SK-N-SH (cell line): Measurements from ENCODE around the gene MACROD2. TPM values are rescaled to one million over a fixed set of nuclear protein-coding genes. Genes with fewer than 3 reads are reported as not detected.

ENCODE experiments used
- CTCF ChIA-PET: fragments of 300-600, 350-600 bp; formaldehyde crosslinking; extraction: SDS; loops from one replicate; lab custom pipeline; 2021; lab: Yijun Ruan, JAX
- POLR2A ChIA-PET: fragments of 350-600 bp; sonication (Branson Sonifier 250); formaldehyde crosslinking; extraction: SDS; loops from one replicate; lab custom pipeline; 2020; ENCODE audit warnings: antibody characterized with exemption, inconsistent platforms; lab: Yijun Ruan, JAX
- DNase-seq: peaks from one replicate; pipeline ENCODE4 v3.0.0; 2012
- H2AFZ ChIP-seq: fragments of 200-600 bp; sonication (generic); 2 replicates; pipeline ENCODE4 v1.8.1; 2016; ENCODE audit warnings: antibody characterized with exemption, mild to moderate bottlenecking, low read depth
- H3F3A ChIP-seq: fragments of 200-600 bp; sonication (generic); replicated peaks from 2 replicates; pipeline ENCODE3; 2016; ENCODE audit warnings: antibody characterized with exemption, mild to moderate bottlenecking; ENCODE audit not compliant: insufficient read depth
- H3K27ac ChIP-seq, 2 experiments: fragments of 200-500 bp in 1 of 2; fragments of 200-600 bp in 1 of 2; sonication (Bioruptor generic) in 1 of 2; sonication (generic), shearing (Covaris generic) in 1 of 2; 2 replicates each; pipeline versions ENCODE4 v1.5.1 to v1.6.1; 2014 to 2016; ENCODE audit warnings: low read depth in 2 of 2, inconsistent platforms in 1 of 2, low read length in 1 of 2, mild to moderate bottlenecking in 1 of 2, mixed read lengths in 1 of 2
- H3K27me3 ChIP-seq: fragments of 200-600 bp; sonication (generic), shearing (Covaris generic); 2 replicates; pipeline ENCODE4 v1.6.1; 2016; ENCODE audit warnings: mixed run types; ENCODE audit not compliant: insufficient read depth
- H3K36me3 ChIP-seq, 2 experiments: fragments of 200-500 bp in 1 of 2; fragments of 200-600 bp in 1 of 2; sonication (Bioruptor generic) in 1 of 2; sonication (generic) in 1 of 2; replicated peaks in 1 of 2; 2 replicates each; pipeline versions ENCODE3 to v1.5.1; 2014 to 2016; ENCODE audit warnings: low read length in 1 of 2, mild to moderate bottlenecking in 1 of 2; ENCODE audit not compliant: insufficient read depth in 2 of 2, control insufficient read depth in 1 of 2
- H3K4me1 ChIP-seq, 2 experiments: fragments of 200-500 bp in 1 of 2; fragments of 200-600 bp in 1 of 2; sonication (Bioruptor generic) in 1 of 2; sonication (generic), shearing (Covaris generic) in 1 of 2; 2 replicates each; pipeline versions ENCODE4 v1.5.1 to v1.6.1; 2014 to 2016; ENCODE audit warnings: low read depth in 1 of 2, low read length in 1 of 2, mixed run types in 1 of 2; ENCODE audit not compliant: insufficient read depth in 2 of 2, control insufficient read depth in 1 of 2
- H3K4me2 ChIP-seq: fragments of 200-600 bp; sonication (generic), shearing (Covaris generic); 2 replicates; pipeline ENCODE4 v1.6.1; 2017; ENCODE audit warnings: mixed run types
- H3K4me3 ChIP-seq, 2 experiments: fragments of 200-500 bp in 1 of 2; fragments of 200-600 bp in 1 of 2; sonication (Bioruptor generic) in 1 of 2; sonication (generic), shearing (Covaris generic) in 1 of 2; 2 replicates each; pipeline versions ENCODE4 v1.5.1 to v1.8.1; 2014 to 2016; ENCODE audit warnings: low read depth in 2 of 2, inconsistent platforms in 1 of 2, low read length in 1 of 2, mild to moderate bottlenecking in 1 of 2, mixed read lengths in 1 of 2, moderate library complexity in 1 of 2
- H3K79me2 ChIP-seq: fragments of 200-600 bp; sonication (generic); 2 replicates; pipeline ENCODE4 v1.8.1; 2017; ENCODE audit warnings: mild to moderate bottlenecking; ENCODE audit not compliant: insufficient read depth
- H3K9ac ChIP-seq: fragments of 200-600 bp; sonication (generic); 2 replicates; pipeline ENCODE4 v1.6.1; 2017; ENCODE audit warnings: mixed run types
- H3K9me2 ChIP-seq: fragments of 200-600 bp; sonication (generic); 2 replicates; pipeline ENCODE4 v1.6.1; 2017; ENCODE audit warnings: mixed run types
- H3K9me3 ChIP-seq: fragments of 200-600 bp; sonication (generic); 2 replicates; pipeline ENCODE4 v1.6.1; 2017; ENCODE audit warnings: mixed run types, mild to moderate bottlenecking, moderate library complexity
- H4K20me1 ChIP-seq: fragments of 200-600 bp; sonication (generic); 2 replicates; pipeline ENCODE4 v1.6.1; 2017; ENCODE audit warnings: mild to moderate bottlenecking, mixed run types; ENCODE audit not compliant: insufficient read depth
- CHD2 ChIP-seq: fragments of 150-350 bp; IDR thresholded peaks from 2 replicates; pipeline ENCODE4 v1.6.1; 2018; ENCODE audit warnings: low read length; ENCODE audit not compliant: partially characterized antibody
- CTCF ChIP-seq: fragments of 200-600 bp; sonication (generic); IDR thresholded peaks from 2 replicates; pipeline ENCODE4 v1.6.1; 2017; ENCODE audit warnings: antibody characterized with exemption, mild to moderate bottlenecking, moderate library complexity
- ELF1 ChIP-seq: IDR thresholded peaks from 2 replicates; pipeline ENCODE4 v1.4.0; 2012
- EP300 ChIP-seq, 2 experiments: IDR thresholded peaks; 2 replicates each; pipeline versions ENCODE4 v1.4.0 to v1.6.1; 2012; ENCODE audit warnings: borderline replicate concordance in 1 of 2, low read depth in 1 of 2, low read length in 1 of 2
- FOXJ3 ChIP-seq: sonication (generic); formaldehyde crosslinking; IDR thresholded peaks from 2 replicates; pipeline ENCODE4 v1.5.1; 2020; ENCODE audit warnings: mild to moderate bottlenecking, missing genetic modification reagents
- GATA2 ChIP-seq: sonication (generic); formaldehyde crosslinking; IDR thresholded peaks from 2 replicates; pipeline ENCODE4 v1.5.0; 2020; ENCODE audit warnings: mild to moderate bottlenecking, missing genetic modification reagents
- MAX ChIP-seq: IDR thresholded peaks from 2 replicates; pipeline ENCODE4 v1.4.0; 2012; ENCODE audit warnings: low read depth
- MXI1 ChIP-seq: IDR thresholded peaks from 2 replicates; pipeline ENCODE4 v1.6.1; 2012; ENCODE audit warnings: mild to moderate bottlenecking, low read depth, low read length, improper control_type of control experiment
- NRF1 ChIP-seq: IDR thresholded peaks from 2 replicates; pipeline ENCODE4 v1.6.1; 2012; ENCODE audit warnings: low read depth, mild to moderate bottlenecking, low read length
- RCOR1 ChIP-seq: fragments of 150-350 bp; IDR thresholded peaks from 2 replicates; pipeline ENCODE4 v1.6.1; 2017; ENCODE audit warnings: antibody characterized with exemption, low read length
- REST ChIP-seq: IDR thresholded peaks from 2 replicates; pipeline ENCODE4 v1.6.1; 2012; ENCODE audit warnings: mild to moderate bottlenecking, low read depth, low read length, moderate library complexity
- RFX5 ChIP-seq: IDR thresholded peaks from 2 replicates; pipeline ENCODE4 v1.6.1; 2012; ENCODE audit warnings: mild to moderate bottlenecking, improper control_type of control experiment, low read length
- RXRA ChIP-seq: IDR thresholded peaks from 2 replicates; pipeline ENCODE4 v1.4.0; 2012; ENCODE audit warnings: low read depth, mild to moderate bottlenecking, borderline replicate concordance
- SMC3 ChIP-seq: IDR thresholded peaks from 2 replicates; pipeline ENCODE4 v1.6.1; 2012; ENCODE audit warnings: low read depth, low read length, improper control_type of control experiment
- TAF1 ChIP-seq: IDR thresholded peaks from 2 replicates; pipeline ENCODE4 v1.6.1; 2012; ENCODE audit warnings: low read depth, mild to moderate bottlenecking, low read length, moderate library complexity, borderline replicate concordance
- USF2 ChIP-seq: fragments of 150-350 bp; IDR thresholded peaks from 2 replicates; pipeline ENCODE4 v1.6.1; 2017; ENCODE audit warnings: antibody characterized with exemption, low read length, low read depth, borderline replicate concordance
- YY1 ChIP-seq: IDR thresholded peaks from 2 replicates; pipeline ENCODE4 v1.4.0; 2012; ENCODE audit warnings: low read depth, mild to moderate bottlenecking
- WGBS: methylation state at CpG from one replicate; pipeline ENCODE4 v1.1.6; 2017; ENCODE audit warnings: low lambda C conversion rate; 5-methylcytosine and 5-hydroxymethylcytosine counted together
- polyA plus RNA-seq, 3 experiments: library from polyadenylated mRNA; depleted of rRNA; stranded (reverse); fragments of >200 nt; gene quantifications; 2 replicates each; pipeline ENCODE4 v1.2.3, GENCODE V29; 2012
- TF ChIP-seq, protein P1 (sequence below): IDR thresholded peaks from 2 replicates; pipeline ENCODE4 v1.4.0; 2012; ENCODE audit warnings: low read depth, borderline replicate concordance

MACROD2 gene
- polyA plus RNA-seq, 1 of the 3 experiments (the other 2 are of a cell fraction): 0.33 TPM

- H3K4me2 ChIP-seq: no peak overlapping the region
- no peaks in the 10 kb centered on the region for H3K79me2 ChIP-seq
- no peak for DNase-seq
- H3F3A ChIP-seq: no peaks in the 10 kb centered on the region
- H3K36me3 ChIP-seq: no peaks in the 10 kb centered on the region
- H3K9me3 ChIP-seq: no peaks in the 10 kb centered on the region
- no peaks in the 10 kb centered on the region for H3K9me2 ChIP-seq
- peak overlapping the region in 1 of 2 experiments; percentile 69; a peak in 1 of 4 replicates for H3K27ac ChIP-seq
- TF ChIP-seq RXRA (no peak), ELF1 (no peak), CHD2 (no peak), MAX (no peak), USF2 (no peak), GATA2 (CRISPR knock-in tag) (no peak), EP300 (IDR thresholded peaks at IDR 0.05; ENCODE audit: borderline replicate concordance in 1 of 2, low read depth in 1 of 2, low read length in 1 of 2) (no peak), FOXJ3 (CRISPR knock-in tag) (no peak)
- TF ChIP-seq, protein P1, sequence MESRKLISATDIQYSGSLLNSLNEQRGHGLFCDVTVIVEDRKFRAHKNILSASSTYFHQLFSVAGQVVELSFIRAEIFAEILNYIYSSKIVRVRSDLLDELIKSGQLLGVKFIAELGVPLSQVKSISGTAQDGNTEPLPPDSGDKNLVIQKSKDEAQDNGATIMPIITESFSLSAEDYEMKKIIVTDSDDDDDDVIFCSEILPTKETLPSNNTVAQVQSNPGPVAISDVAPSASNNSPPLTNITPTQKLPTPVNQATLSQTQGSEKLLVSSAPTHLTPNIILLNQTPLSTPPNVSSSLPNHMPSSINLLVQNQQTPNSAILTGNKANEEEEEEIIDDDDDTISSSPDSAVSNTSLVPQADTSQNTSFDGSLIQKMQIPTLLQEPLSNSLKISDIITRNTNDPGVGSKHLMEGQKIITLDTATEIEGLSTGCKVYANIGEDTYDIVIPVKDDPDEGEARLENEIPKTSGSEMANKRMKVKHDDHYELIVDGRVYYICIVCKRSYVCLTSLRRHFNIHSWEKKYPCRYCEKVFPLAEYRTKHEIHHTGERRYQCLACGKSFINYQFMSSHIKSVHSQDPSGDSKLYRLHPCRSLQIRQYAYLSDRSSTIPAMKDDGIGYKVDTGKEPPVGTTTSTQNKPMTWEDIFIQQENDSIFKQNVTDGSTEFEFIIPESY: no peak
- H2AFZ ChIP-seq: no peak overlapping the region
- no peak overlapping the region for H3K9ac ChIP-seq
- 72% methylated on average over 2 of the region's 2 CpGs for WGBS
- no peak overlapping the region for H3K4me3 ChIP-seq
- ChIA-PET POLR2A (no interaction called here), CTCF (interaction anchor here (1.3 kb wide), 1 partner anchor 12 kb away, joined by 3 read pairs; no protein-coding TSS in a partner anchor)
- peaks cover 0 to 13% of the 10 kb centered on the region in 2 experiments; a peak in 2 of 4 replicates for H3K4me1 ChIP-seq
- no peaks in the 10 kb centered on the region for H3K27me3 ChIP-seq
- H4K20me1 ChIP-seq: no peaks in the 10 kb centered on the region
These were observed 1841.3 kb downstream of the MACROD2 start for GRCh38 chr20:15836634-15837033.

- Histone ChIP-seq H3K36me3 (no peaks in the 10 kb centered on the region), H3K27ac (peak overlapping the region in 1 of 2 experiments; percentile 76; a peak in 1 of 4 replicates), H3K4me2 (no peak overlapping the region), H3K9ac (no peak overlapping the region), H2AFZ (no peak overlapping the region), H3K4me3 (no peak overlapping the region), H3K9me3 (no peaks in the 10 kb centered on the region), H3K27me3 (no peaks in the 10 kb centered on the region), H3F3A (no peaks in the 10 kb centered on the region), H3K9me2 (no peaks in the 10 kb centered on the region), H3K4me1 (peaks cover 0 to 13% of the 10 kb centered on the region in 2 experiments; a peak in 2 of 4 replicates), H4K20me1 (no peaks in the 10 kb centered on the region), H3K79me2 (no peaks in the 10 kb centered on the region)
- WGBS: 55% methylated on average over 3 of the region's 3 CpGs
- CTCF ChIA-PET: interaction anchor here (0.9 to 1.5 kb wide), 3 partner anchors 14 to 93 kb away, joined by 3 read pairs; no protein-coding TSS in a partner anchor
- POLR2A ChIA-PET: no interaction called here
- DNase-seq: no peak
- TF ChIP-seq YY1 (no peak), RXRA (no peak), SMC3 (no peak), USF2 (no peak), CTCF (no peak), FOXJ3 (CRISPR knock-in tag) (no peak), RFX5 (no peak), NRF1 (no peak), TAF1 (no peak), REST (no peak), MXI1 (no peak), RCOR1 (no peak)
These were observed 1842.2 kb downstream of the MACROD2 start for GRCh38 chr20:15837563-15837962.
